RPMI8226 (cell line): ENCODE data around the gene ATP8B1.

Experiments used
- DNase-seq: peaks from one replicate; pipeline ENCODE4 v3.0.0-alpha.2; 2015

The ATP8B1 gene

DNA sequence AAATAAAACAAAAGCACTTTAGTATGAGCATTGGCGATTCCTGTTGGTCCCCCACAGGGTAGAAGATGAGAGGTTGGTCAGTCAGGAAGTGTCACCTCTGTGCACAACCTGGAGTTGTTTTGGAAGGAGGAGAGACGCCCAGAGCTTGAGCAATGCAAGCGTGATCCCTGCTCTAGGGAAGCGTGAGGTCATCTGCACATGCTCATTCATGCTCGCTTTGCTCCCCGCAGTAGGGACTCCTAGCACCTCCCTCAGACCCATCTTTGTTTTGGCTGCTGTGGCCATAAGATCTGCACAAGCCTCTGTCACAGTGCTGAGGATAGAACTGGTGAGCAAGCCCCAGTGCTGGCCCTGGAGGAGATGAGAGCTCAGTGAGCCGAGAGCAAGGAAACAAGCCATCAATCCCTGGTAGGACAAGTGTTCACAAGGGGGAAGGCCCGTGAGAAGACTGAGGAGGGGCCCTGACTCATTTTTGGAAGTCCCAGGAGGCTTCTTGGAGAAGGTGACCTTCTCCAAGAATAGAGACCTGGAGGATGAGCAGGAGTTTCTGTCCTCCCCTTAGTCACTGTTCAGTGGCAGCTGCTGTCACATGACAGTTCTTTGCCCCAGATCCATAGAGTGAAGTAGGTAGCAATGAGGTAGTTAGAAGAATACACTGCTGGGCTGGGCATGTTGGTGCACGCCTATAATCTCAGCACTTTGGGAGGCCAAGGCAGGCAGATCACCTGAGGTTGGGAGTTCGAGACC is 13.3 kb upstream of the ATP8B1 start:
- no peak for DNase-seq

DNA sequence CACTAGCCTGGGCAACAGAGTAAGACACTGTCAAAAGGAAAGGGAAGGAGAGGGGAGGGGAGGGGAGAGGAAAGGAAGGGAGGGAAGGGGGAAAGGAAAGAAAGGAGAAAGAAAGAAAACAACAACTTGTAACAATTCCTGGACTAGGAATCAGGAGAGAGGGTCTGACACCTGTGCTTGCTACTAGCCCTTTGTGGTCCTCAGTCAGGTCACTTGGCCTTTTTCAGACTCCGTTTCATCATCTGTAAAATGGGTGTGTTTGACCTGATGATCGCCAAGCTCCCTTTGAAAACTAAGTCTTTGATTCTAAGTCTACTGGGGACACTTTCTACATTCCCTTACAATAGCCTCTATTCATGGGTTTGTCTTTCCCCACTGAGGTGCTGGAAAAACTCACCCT is 11.4 kb upstream of the ATP8B1 start:
- DNase-seq: no peak

DNA sequence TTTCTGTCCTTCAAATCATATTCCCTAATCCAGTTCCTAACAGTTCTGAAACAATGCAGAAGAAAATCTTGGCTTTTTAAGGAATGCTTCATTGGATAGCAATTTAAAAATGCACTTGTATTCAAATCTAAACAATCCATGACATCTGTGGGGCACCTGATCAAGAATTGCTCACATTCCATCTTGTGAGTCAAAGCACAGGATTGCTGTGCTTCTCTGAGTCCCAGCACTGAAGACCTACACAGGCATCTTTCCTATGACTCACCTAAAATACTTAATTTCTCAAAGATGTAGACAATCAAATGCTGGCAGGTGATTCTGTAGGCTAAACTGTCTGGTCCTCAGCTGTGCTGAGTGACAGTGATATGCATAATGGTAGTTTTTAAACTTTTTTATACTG is 10.1 kb upstream of the ATP8B1 start:
- DNase-seq: no peak

DNA sequence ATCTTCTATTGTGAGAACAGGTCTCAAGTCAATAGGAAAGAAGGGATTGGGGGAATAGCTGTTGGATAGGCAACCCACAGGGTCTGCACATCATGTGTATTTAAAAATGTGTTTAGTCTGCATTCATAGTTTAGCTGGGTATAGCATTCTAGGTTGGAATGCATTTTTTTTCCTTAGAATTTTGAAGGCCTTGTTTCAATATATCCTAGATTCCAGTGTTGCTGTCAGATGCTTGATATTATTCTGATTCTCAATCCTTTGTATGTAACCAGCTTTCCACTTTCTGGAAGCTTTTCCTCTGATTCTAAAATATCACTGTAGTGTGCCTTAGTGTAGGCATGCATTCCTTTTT is 9.0 kb upstream of the ATP8B1 start:
- DNase-seq: no peak

DNA sequence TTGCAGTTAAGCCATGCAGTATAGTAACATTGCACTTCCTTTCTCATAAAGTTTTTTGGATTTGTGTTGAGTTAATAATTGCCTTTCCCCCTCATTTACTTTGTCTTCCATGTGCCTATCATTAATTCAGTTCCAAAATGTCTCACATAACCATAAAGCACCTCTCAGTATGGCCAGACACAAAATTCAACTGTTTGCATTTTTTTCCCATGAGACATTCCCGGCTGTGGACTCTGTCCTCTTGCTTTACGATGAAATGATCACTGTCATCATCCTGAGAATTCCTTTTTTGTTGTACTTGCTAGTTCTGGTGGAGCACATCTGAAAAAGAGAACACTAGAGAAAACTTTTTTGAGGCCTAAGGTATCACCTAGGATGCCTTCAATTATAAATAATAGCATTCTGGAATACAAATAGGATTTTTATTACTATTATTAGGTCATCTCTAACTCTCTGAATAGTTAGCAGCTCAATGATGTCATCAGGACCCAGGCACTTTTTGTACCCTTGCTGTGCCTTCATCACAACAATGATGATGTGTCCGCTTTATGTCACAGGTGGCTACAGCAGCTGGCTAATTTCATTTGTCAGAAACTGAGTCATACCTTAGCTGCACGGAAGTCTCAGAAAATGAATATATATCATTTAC is 8.5 kb upstream of the ATP8B1 start:
- DNase-seq: no peak

DNA sequence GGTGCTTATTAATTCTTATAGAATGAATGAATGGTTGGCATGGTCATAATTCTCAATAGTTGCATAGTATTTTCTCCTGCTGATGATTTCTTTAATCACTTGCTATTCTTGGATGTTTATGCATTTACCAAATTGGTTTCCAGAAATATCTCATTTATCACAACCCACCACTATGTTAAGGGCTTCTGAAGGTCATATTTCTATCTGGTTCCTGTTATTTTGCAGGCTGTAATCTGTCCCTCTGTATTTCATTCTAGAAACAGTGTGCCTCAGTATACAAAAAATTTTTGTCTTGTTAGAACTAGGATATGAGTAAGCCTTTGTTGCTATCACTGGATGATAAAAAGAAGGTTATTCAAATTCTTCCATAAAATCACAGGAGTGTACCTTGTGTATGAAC is 6.1 kb upstream of the ATP8B1 start:
- DNase-seq: no peak

DNA sequence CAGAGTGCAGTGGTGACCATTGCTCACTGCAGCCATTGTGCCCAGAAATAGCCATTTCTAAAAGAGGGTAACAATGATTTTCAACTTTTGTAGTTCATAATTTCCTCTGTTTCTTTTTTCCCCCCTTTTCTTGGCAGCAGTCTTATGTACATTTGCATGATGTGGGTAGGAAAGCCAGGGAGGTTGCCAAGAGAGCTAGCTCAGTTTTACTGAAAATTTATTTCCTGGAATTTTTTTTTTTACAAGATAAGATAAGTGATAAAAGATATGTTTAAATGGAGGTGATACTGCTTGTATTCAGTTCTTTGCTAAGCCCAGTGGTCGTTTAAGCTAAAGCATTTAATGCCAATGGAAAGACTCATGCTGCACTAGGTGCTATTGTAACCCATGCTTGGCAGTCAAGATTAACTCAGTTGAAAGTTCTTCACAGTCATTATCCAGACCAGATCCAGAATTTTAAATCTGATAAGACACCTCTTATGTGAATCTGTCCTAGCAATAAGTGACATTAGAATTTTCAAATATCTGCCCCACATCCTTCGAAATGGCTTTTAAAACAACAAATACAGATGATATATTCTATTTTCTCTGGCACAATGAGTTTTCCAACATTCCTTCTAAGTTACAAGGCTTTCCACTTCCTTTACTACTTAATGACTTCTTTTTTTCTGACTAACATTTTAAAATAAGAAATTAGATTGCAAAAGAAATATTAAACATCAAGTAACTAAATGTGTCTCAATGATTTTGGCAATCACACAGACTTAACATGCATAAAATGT is 4.4 kb upstream of the ATP8B1 start:
- DNase-seq: no peak

DNA sequence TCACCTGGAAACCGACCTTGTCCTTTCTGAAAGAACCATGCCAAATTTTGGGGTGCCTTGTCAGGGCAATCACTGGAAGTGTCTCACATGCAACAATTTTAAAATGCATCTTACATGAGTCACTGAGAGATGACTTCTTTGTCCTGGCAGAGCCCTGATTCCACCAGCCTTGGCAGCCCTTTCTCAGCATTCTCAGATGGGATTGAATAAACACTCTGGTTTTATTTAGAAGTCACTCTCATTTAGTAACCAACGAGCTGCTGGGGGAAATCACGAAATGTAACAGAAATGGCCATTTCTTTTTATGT is 3.8 kb upstream of the ATP8B1 start:
- no peak for DNase-seq

DNA sequence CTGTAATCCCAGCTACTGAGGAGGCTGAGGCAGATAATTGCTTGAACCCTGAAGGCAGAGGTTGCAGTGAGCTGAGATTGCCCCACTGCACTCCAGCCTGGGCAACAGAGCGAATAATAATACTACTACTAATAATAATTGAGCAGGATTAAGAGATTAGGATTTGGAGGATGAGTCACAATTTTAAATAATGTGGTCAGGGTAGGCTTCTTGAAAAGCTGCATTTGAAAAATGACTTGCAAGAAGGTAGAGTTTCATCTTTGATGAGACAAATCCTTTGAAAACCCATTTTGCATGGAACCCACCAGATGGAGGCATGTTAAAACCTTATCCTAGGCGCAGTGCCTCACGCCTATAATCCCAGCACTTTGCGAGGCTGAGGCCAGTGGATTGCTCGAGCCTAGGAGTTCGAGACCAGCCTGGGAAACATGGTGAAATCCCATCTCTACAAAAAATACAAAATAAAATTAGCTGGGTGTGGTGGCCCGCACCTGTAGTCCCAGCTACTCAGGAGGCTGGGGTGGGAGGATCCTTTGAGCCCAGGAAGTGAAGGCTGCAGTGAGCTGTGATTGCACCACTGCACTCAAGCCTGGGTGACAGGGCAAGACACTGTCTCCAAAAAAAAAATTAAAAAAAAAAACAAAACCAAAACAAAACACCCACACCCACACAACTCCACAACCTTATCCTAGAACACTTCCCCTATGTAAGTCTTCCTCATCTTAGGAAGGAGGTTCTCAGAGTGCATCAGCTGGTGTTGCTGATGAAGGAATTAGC is 3.3 kb upstream of the ATP8B1 start:
- DNase-seq: no peak

DNA sequence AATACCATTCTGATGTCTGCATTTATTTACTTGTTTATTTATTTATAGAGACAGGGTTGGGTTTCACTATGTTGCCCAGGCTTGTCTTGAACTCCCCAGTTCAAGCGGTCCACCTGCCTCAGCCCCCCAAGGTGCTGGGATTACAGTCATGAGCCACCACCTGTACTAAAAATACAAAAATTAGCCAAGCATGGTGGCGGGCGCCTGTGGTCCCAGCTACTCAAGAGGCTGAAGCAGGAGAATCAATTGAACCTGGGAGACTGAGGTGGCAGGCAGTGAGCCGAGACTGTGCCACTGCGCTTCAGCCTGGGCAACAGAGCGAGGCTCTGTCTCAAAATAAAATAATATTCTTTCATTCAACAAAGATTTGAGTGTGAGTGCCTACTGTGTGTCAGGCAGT is 2.0 kb upstream of the ATP8B1 start:
- no peak for DNase-seq

DNA sequence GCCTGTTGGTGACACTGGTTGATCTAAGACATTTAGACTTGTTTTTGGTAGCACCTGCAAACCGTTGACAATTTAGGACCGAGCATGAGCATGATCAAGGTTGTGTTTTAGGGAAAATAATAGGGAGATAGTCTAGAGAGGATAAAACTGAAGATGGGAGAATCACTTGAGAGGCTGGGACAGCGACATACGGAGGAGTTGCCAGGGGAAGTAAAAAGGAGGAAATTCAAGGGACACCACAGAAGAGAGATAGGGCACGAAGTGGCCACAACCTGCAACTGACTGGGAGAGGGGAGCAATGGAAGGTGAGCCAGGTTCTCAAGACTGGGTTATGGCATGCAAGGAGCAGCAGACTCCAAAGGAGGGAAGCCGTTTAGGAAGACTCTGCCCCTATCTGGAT is 1.4 kb upstream of the ATP8B1 start:
- DNase-seq: no peak

DNA sequence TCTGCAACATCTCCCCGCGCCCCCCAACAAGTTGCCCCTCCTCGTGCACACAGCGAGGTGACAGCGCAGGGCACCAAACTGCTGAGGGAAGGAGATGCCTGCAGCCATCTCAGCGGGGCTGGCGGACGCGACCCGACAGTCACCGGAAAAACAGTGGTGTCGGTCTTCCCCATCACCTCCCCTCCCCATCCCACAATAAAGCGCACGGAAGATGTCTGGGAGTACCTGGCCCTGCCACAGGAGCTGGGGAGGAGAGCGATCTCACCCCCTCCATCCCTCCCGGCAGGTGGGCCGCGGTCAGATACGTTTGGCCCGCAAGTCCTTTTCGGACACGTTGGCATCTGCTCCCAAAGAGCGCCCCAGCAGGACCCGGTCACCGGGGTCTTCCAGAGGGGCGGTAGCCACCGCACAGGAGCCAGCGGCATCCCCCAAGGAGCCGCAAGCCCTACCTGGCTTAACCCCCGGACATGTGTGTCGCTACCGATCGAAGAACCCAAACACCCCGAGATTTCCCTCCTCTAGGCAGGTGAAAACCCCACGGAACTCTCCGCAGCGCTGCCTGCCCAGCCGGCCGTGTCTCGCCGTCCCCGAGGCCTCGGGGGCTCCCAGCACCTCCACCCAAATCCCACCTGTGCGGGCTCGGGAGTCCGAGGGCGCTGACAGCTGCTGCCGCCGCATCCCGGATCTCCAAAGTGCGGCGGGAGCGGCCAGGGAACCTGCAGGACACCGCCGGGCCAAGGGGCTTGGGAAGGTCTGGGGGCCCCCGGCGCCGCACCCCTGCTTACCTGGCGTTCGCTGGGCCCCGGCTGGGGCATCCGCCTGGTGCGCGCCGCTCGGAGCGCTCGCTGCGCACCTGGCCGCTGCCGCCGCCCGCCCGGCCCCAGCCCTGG is 657 bp downstream of the ATP8B1 start:
- DNase-seq: no peak

DNA sequence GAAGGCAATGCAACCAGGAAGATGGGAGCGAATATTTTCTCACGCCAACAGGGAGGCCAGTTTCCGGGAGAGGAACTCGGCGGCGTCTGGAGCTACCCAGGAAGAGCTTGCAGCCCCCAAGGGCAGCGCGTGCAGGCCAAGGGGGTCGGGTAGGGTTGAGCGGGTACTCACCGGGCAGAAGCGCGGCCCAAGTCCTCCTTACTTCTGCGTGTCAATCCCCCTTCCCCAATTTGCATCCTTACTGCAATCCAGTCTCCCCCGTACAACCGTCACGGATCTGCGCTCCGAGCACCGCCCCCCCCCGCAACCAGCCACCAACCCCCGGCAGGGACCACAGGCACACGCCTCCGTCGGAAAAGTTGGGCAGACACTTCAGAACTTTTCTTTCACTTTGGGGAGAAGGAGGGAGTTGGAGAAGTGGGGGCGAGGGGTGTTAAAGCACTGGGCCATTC is 1.3 kb downstream of the ATP8B1 start:
- no peak for DNase-seq

DNA sequence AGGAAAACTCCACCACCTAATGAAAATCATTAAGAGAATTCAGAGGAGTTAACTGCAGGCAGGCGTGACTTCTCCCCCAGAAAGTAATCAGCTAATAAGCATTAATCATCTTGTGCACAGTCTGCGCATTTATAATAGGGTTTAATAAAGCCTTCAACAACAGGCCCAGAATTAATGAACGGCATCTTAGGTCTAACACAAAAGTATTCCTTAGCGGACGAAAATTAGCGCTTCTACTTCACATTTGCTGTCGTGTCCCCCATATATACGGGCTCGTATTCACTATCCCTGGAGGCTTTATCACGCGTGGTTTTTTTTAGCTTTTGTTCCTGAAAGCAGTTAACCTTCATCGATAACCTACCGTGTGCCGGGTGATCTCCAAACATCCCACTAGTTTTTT is 1.8 kb downstream of the ATP8B1 start:
- no peak for DNase-seq

DNA sequence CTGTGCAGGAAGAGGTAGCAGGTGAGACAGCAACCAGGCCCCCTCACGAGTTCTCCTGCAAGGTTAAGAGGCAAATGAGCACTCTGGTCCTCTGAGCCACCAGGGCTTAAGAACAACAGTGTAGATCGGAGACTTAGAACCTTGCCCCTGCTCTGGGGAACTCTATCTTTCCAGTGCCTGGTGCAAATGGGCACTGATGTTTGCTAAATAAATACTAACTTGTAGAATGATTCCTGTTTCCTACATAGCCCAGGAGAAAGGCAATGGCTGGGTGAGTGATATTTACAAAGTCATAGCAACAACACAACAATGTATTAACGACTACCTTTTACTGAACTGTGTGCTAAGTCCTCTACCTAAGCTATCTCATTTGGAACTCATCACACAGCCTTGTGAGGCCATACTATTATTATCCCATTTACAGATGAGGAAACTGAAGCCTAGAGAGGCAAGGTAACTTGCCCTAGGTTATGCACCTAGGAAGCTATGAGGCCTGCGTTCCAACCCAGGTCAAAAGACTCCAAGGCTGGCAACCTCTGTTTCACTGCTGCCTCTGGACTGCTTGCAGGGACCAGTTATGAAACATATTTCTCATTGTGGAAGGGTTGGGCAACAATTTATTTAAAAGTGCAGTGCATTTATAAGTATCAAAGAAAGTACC is 4.3 kb downstream of the ATP8B1 start:
- DNase-seq: no peak

DNA sequence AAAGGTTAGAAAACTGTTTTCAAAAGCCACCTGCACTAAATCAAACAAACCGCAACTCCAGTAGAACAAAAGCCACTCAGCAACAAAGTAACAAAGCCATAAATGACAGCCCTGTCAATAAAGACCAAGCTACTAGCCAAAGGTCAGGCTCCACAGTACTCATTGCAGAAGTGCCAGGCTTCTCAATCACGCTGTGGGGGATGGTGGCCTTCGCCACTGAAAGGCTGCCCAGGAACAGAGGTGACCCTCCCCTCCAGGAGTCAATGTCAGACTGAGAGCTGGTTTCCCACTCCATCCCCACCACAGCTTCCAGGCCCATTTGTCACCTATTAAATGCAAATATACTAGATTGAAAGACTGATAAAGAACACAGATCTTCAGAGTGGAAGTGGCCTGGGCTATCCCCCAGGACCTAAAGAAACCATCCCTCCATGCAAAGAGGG is 5.9 kb downstream of the ATP8B1 start:
- no peak for DNase-seq

DNA sequence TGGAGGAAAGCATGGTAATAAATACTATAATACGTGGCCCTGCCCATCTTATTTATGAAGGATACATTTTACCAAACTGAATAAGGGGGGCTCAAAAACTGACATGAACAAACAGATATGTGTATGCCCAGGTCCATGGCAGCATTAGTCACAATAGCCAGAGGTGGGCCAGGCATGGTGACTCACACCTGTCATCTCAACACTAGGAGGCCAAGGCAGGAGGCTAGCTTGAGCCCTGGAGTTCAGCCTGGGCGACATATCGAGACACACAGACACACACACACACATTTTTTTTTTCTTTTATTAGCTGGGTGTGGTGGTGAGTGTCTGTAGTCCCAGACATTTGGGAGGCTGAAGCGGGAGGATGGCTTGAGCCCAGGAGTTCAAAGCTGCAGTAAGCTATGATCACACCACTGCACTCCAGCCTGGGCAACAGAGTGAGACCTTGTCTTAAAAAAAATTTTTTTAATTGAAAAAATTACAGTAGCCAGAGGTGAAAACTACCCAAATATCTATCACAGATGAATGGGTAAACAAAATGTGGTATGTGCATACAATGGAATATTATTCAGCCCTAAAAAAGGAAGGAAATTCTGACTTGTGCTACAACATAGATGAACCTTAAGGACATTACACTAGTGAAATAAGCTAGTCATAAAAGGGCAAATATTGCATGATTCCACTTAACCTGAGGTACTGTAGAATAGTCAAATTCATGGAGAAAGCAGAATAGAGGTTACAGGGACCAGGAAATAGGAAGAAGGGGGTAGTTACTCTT is 8.0 kb downstream of the ATP8B1 start:
- no peak for DNase-seq

DNA sequence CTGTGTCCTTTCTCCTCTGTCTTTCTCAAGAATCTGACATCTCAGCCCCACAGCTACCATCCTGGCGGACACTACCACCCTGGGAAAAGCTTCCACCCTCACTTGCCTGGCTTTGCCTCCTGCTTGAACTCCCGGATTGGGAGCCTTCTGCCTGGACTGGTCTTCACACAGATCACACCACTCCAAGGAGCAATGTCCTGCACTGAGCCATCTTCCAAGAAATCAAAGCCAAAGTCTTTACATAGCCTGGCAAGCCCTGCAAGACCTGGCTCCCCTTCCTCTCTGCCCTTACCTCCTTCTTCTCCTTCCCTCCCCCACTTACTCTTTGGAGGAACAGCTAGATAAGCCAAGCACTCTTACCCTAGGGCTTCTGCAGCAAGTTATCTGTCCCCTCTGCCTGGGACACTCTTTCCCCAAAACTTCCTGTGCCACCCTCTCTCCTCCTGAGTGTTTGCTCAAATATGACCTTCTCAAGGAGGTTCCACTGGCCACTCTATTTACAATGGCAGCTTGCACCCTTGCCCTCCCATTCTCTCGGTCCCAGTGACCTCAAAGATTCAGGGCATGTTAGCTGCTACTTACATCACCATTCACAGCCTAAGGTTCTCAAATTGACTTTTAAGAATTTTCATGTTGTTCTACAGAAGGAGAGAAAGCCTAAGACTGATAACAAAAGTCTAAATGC is 9.7 kb downstream of the ATP8B1 start:
- no peak for DNase-seq

DNA sequence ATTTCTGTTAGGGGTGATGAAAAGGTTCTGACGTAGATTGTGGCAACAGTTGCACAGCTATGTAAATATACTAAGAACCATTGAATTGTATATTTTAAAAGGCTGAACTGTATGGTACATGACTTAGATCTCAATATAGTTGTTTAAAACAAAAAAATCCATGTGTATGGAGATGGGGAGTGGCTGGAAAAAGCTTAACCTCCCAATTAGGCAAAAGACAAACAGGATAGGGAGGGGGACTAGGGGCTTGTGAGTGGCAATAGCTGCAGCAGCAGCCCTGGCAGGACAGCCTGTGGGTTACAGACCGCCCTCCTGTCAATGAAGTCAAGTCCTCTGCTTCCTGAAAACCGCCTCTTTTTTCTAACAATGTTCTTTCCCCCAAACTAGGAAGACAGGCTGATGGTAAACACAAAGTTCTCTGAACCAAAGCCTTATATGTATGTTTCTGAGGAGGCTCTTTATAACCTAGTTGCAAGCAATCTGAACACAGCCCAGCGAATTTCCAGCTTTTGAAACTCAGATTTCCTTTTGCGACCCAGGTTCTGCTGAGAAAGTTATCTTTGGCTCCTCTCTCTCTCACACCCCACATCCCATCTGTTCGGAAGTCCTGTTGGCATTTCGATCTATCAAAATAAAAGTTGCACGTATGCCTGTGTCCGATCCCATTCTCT is 10.3 kb downstream of the ATP8B1 start:
- DNase-seq: no peak

DNA sequence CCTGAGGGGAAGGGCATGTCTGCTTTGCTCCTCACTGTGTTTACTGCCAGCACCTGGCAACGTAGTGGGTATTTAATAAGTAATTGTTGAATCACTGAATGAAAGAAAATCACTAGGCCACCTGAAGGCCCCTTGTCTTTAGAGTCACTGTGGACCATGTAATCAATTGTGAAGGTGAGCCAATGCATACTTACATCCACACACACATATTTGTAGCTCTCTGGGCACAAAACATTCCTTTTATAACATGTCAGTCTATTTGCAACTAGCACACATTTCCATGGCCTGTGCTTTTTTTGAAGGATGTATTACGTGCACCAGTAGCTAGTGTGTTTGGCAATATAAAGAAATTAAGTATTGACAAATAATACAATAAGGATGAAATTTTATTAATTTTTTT is 11.2 kb downstream of the ATP8B1 start:
- DNase-seq: no peak
